ENCODE results near the gene ATXN2.

Gene ATXN2

DNA sequence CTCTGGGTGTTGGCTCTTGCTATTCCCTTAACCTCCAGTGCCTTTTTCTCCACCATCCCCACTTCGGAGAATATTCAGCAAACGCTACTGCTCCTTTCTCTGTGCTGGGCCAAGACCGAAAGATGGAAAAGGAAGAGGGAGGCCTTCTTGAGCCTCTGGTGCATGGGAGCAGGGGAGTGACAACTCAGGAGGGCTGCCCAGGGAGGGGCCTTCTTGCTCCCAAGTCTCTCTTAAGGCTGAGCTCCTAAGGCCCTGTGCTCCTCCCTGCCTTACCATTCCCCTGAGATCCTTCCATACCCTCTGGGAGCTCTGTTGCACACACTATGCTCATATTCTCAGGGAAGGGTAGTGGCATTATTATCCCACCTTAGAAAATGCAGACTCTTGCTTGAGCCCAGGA is 158.5 kb downstream of the ATXN2 start:
- Histone ChIP-seq H3K4me1 (ENCODE audit: insufficient read depth, low read length) (peaks cover 6% of the 10 kb centered on the region), H3K27ac (ENCODE audit: low read depth, low read length) (no peak overlapping the region), H3K27me3 (ENCODE audit: insufficient read depth, low read length) (no peaks in the 10 kb centered on the region), H3K9me3 (ENCODE audit: insufficient read depth, low read depth, low read length) (no peaks in the 10 kb centered on the region), H3K9ac (ENCODE audit: low read depth, low read length) (no peak overlapping the region), H3K4me3 (ENCODE audit: low read length) (no peak overlapping the region), H3K36me3 (ENCODE audit: insufficient read depth, low read length) (peaks cover 10% of the 10 kb centered on the region; the same call in 1 of the 2 replicates)
- 94% methylated on average over 3 of the region's 3 CpGs for WGBS

DNA sequence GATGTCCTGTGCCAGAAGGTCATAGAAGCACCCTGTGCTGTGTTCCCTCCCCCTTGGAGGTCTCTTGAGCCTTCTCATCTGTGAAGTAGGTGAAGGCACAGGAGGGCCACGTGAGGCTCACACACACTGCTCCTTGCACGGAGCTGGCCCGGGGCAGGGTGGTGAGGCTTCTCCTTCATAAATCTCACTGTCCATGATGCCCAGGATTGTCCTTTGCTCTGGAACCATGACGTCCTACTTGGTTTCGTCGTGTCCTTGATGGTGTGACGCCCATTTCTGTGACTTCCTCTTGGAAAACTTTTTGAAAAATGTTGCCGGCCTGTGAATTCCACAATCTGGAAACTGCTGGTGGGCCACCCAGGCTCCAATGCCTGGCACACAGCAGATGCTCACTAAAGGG is 159.0 kb downstream of the ATXN2 start:
- Histone ChIP-seq H3K36me3 (ENCODE audit: insufficient read depth, low read length) (peaks cover 7% of the 10 kb centered on the region; the same call in 1 of the 2 replicates), H3K9me3 (ENCODE audit: insufficient read depth, low read depth, low read length) (no peaks in the 10 kb centered on the region), H3K27ac (ENCODE audit: low read depth, low read length) (no peak overlapping the region), H3K27me3 (ENCODE audit: insufficient read depth, low read length) (no peaks in the 10 kb centered on the region), H3K9ac (ENCODE audit: low read depth, low read length) (no peak overlapping the region), H3K4me3 (ENCODE audit: low read length) (no peak overlapping the region), H3K4me1 (ENCODE audit: insufficient read depth, low read length) (peaks cover 4% of the 10 kb centered on the region)
- 91% methylated on average over 8 of the region's 8 CpGs for WGBS

DNA sequence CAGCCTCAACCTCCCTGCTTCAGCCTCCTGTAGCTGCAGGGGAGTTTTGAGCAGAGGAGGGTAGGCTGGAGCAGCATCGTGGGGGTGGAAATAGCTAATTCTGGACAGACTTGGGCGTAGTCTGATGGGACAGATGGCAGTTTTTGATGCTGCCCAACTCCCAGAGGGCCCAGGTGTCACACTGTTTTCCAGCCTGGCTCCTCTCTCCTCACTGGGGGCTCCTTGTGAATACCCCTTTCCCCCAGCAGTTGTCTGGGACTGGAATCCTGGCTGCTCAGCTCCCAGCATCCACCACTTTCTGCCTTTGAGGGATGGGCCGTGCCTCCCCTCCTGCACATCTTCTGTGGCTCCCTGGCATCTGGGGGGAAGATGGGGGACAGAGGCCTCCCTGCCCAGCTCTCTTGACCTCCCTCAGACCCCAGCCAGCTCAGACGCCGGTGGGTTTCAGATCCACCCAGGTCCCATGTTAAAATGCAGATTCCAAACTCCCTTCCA is 159.4 kb downstream of the ATXN2 start:
- Histone ChIP-seq H3K36me3 (ENCODE audit: insufficient read depth, low read length) (peaks cover 7% of the 10 kb centered on the region; the same call in 1 of the 2 replicates), H3K4me3 (ENCODE audit: low read length) (no peak overlapping the region), H3K9ac (ENCODE audit: low read depth, low read length) (no peak overlapping the region), H3K27me3 (ENCODE audit: insufficient read depth, low read length) (no peaks in the 10 kb centered on the region), H3K27ac (ENCODE audit: low read depth, low read length) (no peak overlapping the region), H3K4me1 (ENCODE audit: insufficient read depth, low read length) (peaks cover 8% of the 10 kb centered on the region), H3K9me3 (ENCODE audit: insufficient read depth, low read depth, low read length) (no peaks in the 10 kb centered on the region)
- WGBS, result 95% methylated on average over 5 of the region's 5 CpGs

DNA sequence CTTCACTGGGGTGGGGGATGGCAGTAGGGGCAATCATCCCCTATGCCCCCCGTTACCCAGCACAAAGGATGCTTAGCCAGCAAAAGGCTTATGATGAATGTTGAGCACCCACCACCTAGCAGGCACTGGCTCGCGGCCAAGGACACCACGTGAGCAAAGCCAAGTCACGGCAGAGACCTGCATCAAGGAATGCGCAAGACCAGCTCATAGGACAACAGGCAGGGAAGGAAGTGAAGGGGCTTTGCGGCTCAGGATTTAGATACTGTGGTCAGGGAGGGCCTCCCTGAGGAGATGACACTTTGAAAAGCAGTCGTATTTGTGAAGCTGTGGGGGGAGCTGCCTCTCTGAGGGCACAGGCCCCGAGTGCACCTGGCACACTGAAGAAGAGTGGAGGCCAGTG is 160.6 kb downstream of the ATXN2 start:
- Histone ChIP-seq H3K9ac (ENCODE audit: low read depth, low read length) (no peak overlapping the region), H3K4me1 (ENCODE audit: insufficient read depth, low read length) (peaks cover 18% of the 10 kb centered on the region), H3K9me3 (ENCODE audit: insufficient read depth, low read depth, low read length) (no peaks in the 10 kb centered on the region), H3K4me3 (ENCODE audit: low read length) (no peak overlapping the region), H3K27me3 (ENCODE audit: insufficient read depth, low read length) (no peaks in the 10 kb centered on the region), H3K36me3 (ENCODE audit: insufficient read depth, low read length) (peaks cover 6% of the 10 kb centered on the region; the same call in 1 of the 2 replicates), H3K27ac (ENCODE audit: low read depth, low read length) (no peak overlapping the region)
- WGBS, result 70% methylated on average over 9 of the region's 9 CpGs

DNA sequence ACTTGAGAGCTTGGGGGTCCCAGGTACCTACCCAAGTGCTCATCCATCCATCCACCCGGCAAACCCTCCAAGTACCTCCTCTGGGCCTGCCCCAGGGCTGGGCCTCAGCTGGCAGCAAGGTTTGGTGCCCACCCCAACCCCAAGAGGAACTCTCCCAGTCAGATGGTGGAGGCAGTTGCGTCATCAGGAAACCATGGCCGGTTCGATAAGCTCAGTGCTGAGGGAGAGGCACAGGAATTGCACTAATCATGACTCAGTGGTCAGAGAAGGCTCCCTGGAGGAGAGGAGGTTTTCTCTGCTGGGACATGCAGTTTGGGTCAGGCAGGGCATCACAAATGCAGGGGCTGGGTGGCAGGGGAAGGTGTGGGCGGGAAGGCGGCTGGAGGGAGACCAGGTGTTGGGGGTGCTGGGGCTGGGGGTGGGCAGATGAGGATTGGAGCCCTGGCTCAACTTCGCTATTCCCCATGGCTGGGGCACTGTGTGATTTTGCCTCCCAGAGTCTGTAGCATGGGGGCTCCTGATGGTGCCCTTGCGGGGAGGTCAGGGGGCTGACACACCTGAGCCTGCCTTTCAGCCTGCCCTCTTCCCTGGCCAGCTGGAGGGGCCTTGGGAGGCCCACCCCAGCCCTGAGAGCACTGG is 161.2 kb downstream of the ATXN2 start:
- Histone ChIP-seq H3K27ac (ENCODE audit: low read depth, low read length) (peak overlapping the region; percentile 30; the same call in 1 of the 2 replicates), H3K9ac (ENCODE audit: low read depth, low read length) (no peak overlapping the region), H3K4me1 (ENCODE audit: insufficient read depth, low read length) (peaks cover 18% of the 10 kb centered on the region), H3K36me3 (ENCODE audit: insufficient read depth, low read length) (peaks cover 3% of the 10 kb centered on the region; the same call in 1 of the 2 replicates), H3K9me3 (ENCODE audit: insufficient read depth, low read depth, low read length) (no peaks in the 10 kb centered on the region), H3K27me3 (ENCODE audit: insufficient read depth, low read length) (no peaks in the 10 kb centered on the region), H3K4me3 (ENCODE audit: low read length) (no peak overlapping the region)
- 85% methylated on average over 8 of the region's 8 CpGs for WGBS

DNA sequence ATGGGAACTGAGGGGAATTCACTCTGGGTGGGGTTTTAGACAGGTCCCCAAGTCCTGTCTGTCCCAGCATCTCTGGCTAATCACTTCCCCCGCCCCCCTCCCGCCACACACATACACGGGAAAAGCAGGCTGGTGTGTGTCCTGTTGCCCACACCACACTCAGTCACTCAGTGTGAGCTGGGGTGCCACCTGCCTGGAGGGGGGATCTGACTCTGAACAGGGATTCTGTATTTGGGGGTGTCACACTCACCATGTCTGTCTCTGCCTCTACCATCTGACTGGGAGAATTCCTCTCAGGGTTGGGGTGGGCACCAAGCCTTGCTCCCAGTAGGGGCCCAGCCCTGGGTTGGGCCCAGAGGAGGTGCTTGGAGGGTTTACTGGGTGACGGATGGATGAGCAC is 162.3 kb downstream of the ATXN2 start:
- no peak overlapping the region for H3K27ac ChIP-seq (ENCODE audit: low read depth, low read length)
- no peaks in the 10 kb centered on the region for H3K27me3 ChIP-seq (ENCODE audit: insufficient read depth, low read length)
- 94% methylated on average over 2 of the region's 4 CpGs for WGBS
- H3K4me3 ChIP-seq (ENCODE audit: low read length), result no peak overlapping the region
- H3K36me3 ChIP-seq (ENCODE audit: insufficient read depth, low read length), result 0 out of 2 replicates have a peak, but pooled peaks cover 4% of the 10 kb centered on the region
- H3K4me1 ChIP-seq (ENCODE audit: insufficient read depth, low read length), result peaks cover 18% of the 10 kb centered on the region
- H3K9ac ChIP-seq (ENCODE audit: low read depth, low read length), result no peak overlapping the region
- no peaks in the 10 kb centered on the region for H3K9me3 ChIP-seq (ENCODE audit: insufficient read depth, low read depth, low read length)

DNA sequence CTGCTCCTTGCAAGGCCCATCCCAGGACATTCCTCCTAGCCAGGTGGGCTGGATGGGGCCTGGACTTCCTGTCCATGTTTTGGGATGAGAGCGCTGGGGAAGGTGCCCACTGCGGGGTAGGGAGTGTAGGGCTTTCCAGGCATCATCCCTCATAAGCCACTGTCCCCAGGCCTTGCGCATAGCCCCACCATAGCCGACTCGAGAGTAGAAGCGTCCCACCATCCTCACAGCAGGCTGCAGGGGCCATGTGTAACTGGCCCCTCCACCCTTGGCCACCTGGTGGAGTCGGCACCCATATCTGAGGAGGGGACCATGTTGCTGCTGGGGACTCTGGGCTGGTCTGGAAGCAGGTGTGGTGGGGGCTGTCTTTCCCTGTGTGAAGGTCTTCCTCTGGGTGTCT is 162.8 kb downstream of the ATXN2 start:
- no peaks in the 10 kb centered on the region for H3K27me3 ChIP-seq (ENCODE audit: insufficient read depth, low read length)
- H3K9ac ChIP-seq (ENCODE audit: low read depth, low read length), result no peak overlapping the region
- H3K4me3 ChIP-seq (ENCODE audit: low read length), result no peak overlapping the region
- no peaks in the 10 kb centered on the region for H3K9me3 ChIP-seq (ENCODE audit: insufficient read depth, low read depth, low read length)
- WGBS, result 93% methylated on average over 7 of the region's 7 CpGs
- H3K4me1 ChIP-seq (ENCODE audit: insufficient read depth, low read length), result peaks cover 23% of the 10 kb centered on the region
- 0 out of 2 replicates have a peak, but pooled peaks cover 4% of the 10 kb centered on the region for H3K36me3 ChIP-seq (ENCODE audit: insufficient read depth, low read length)
- no peak overlapping the region for H3K27ac ChIP-seq (ENCODE audit: low read depth, low read length)

DNA sequence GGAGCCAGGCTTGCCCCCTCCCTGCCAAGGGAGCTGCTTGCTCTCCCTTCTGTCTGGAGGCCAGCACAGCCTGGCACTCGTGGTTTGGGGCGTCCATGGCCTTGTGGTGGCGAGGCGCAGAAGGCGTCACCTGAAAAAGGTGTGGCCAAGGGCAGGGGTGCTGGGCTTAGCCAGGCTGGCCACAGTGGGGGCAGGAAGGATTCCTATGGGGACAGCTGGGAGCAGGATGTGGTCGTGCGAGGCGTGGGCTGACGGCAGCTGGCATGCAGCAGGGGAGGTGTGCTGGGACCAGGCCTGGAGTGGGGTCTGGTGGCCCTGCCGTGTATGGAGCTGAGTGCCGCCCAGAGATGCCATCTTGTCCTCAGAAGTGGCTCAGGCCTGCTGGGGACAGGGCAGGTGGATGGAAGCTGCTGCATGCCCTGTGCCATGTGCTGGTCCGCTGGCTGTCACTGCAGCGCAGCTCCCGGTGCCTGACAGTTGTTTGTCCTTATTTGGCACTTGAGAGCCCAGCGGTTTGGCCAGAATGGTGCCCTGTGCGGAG is 163.4 kb downstream of the ATXN2 start:
- Histone ChIP-seq H3K27ac (ENCODE audit: low read depth, low read length) (no peak overlapping the region), H3K9me3 (ENCODE audit: insufficient read depth, low read depth, low read length) (no peaks in the 10 kb centered on the region), H3K4me3 (ENCODE audit: low read length) (no peak overlapping the region), H3K4me1 (ENCODE audit: insufficient read depth, low read length) (peaks cover 26% of the 10 kb centered on the region), H3K36me3 (ENCODE audit: insufficient read depth, low read length) (0 out of 2 replicates have a peak, but pooled peaks cover 4% of the 10 kb centered on the region), H3K27me3 (ENCODE audit: insufficient read depth, low read length) (no peaks in the 10 kb centered on the region), H3K9ac (ENCODE audit: low read depth, low read length) (no peak overlapping the region)
- 94% methylated on average over 16 of the region's 16 CpGs for WGBS

DNA sequence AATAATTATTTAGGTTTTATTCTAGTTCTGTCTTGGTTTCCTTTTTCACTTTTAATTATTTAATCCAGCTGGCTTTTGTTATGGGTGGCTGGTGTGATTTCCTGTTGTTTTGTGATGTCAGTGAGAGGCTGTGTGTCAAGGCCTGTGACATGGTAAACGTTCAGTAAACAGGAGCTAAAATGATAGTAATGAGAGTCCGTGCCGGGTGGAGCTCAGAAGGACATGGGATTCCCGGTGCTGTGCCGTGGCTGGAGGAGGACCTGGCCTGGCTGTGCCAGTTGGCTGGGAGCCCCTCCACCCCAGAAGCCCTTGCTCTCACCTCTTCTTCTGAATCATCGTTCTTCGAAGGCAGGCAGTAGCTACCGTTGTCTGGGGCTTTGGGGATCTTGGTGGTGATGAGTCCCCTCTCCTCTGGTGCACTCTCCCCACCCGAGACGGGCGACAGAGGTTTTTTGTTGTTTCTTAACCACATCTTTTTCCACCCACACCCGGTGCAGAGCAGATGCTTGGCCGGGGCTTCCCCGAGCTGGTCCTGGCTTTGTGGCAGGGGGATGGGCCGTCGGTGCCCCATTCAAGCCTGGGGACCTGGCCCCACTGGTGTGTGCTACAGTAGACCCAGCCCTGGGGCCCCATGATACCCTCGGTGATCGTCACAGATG is 164.3 kb downstream of the ATXN2 start:
- Histone ChIP-seq H3K4me3 (ENCODE audit: low read length) (no peak overlapping the region), H3K4me1 (ENCODE audit: insufficient read depth, low read length) (peaks cover 26% of the 10 kb centered on the region)

DNA sequence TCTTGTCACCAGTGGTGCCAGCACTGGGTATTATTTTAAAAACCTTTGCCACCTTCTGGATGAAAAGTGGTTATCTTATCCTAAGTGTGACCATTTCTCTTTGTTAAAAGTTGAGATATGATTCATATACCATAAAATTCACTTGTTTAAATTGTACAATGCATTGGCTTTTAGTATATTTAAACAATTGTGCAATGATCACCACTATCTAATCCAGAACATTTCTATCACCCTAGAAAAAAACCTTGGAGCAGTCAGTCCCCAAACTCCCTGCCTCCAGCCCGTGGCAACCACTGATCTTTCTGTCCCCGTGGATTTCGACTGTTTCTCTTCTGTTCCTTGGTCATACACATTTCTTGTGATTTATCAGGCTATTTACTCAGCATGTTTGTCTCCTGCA is 165.1 kb downstream of the ATXN2 start:
- H3K27me3 ChIP-seq (ENCODE audit: insufficient read depth, low read length), result no peaks in the 10 kb centered on the region
- H3K4me1 ChIP-seq (ENCODE audit: insufficient read depth, low read length), result peaks cover 26% of the 10 kb centered on the region
- 78% methylated on average over 3 of the region's 3 CpGs for WGBS
- peak overlapping the region; percentile 36; the same call in 1 of the 2 replicates for H3K9ac ChIP-seq (ENCODE audit: low read depth, low read length)
- peak overlapping the region; percentile 32; the same call in 1 of the 2 replicates for H3K27ac ChIP-seq (ENCODE audit: low read depth, low read length)
- H3K36me3 ChIP-seq (ENCODE audit: insufficient read depth, low read length), result 0 out of 2 replicates have a peak, but pooled peaks cover 4% of the 10 kb centered on the region
- H3K9me3 ChIP-seq (ENCODE audit: insufficient read depth, low read depth, low read length), result no peaks in the 10 kb centered on the region
- H3K4me3 ChIP-seq (ENCODE audit: low read length), result no peak overlapping the region

More for the DNA sequence above, 164.3 kb downstream of the ATXN2 start:
- Histone ChIP-seq H3K27ac (ENCODE audit: low read depth, low read length) (peak overlapping the region; percentile 32), H3K36me3 (ENCODE audit: insufficient read depth, low read length) (0 out of 2 replicates have a peak, but pooled peaks cover 4% of the 10 kb centered on the region), H3K27me3 (ENCODE audit: insufficient read depth, low read length) (no peaks in the 10 kb centered on the region), H3K9ac (ENCODE audit: low read depth, low read length) (peak overlapping the region; percentile 36; the same call in 1 of the 2 replicates), H3K9me3 (ENCODE audit: insufficient read depth, low read depth, low read length) (no peaks in the 10 kb centered on the region)
- WGBS, result 65% methylated on average over 18 of the region's 18 CpGs

DNA sequence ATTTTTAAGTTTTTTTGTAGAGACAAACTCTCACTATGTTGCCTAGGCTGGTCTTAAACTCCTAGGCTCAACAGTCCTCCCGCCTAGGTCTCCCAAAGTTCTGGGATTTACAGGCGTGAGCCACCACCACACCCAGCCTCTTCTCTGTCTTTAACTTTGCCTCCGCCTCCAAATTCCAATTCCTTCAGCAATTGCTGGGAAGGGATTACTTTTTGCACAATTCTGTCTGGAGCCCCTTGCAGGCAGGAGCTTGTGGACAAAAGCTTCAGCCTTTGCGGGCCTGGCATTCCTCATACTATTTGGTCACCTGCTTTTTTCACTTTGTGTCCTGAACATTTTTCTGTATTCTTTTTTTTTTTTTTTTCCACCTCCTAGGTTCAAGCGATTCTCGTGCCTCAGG is 167.3 kb downstream of the ATXN2 start:
- no peak overlapping the region for H3K27ac ChIP-seq (ENCODE audit: low read depth, low read length)
- 88% methylated on average over 6 of the region's 6 CpGs for WGBS
- H3K4me1 ChIP-seq (ENCODE audit: insufficient read depth, low read length), result peaks cover 26% of the 10 kb centered on the region

More for the DNA sequence above, 167.3 kb downstream of the ATXN2 start:
- no peak overlapping the region for H3K4me3 ChIP-seq (ENCODE audit: low read length)
- no peaks in the 10 kb centered on the region for H3K9me3 ChIP-seq (ENCODE audit: insufficient read depth, low read depth, low read length)
- H3K27me3 ChIP-seq (ENCODE audit: insufficient read depth, low read length), result no peaks in the 10 kb centered on the region
- no peak overlapping the region for H3K9ac ChIP-seq (ENCODE audit: low read depth, low read length)
- H3K36me3 ChIP-seq (ENCODE audit: insufficient read depth, low read length), result 0 out of 2 replicates have a peak, but pooled peaks cover 4% of the 10 kb centered on the region
